Activated naive CD8-positive, alpha-beta T cell (primary cell): ENCODE results near the gene TBC1D16.

Experiments
- H3K27ac Mint-ChIP-seq: one replicate; pipeline ENCODE4 v1.8.0; 2021; ENCODE audit warnings: mixed read lengths
- H3K27me3 Mint-ChIP-seq: one replicate; pipeline ENCODE4 v1.8.0; 2021; ENCODE audit warnings: mixed read lengths
- H3K36me3 Mint-ChIP-seq: one replicate; pipeline ENCODE4 v1.8.0; 2021; ENCODE audit warnings: mixed read lengths
- H3K4me1 Mint-ChIP-seq: one replicate; pipeline ENCODE4 v1.8.0; 2021; ENCODE audit warnings: low read depth, mixed read lengths
- H3K4me3 Mint-ChIP-seq: one replicate; pipeline ENCODE4 v1.8.0; 2021; ENCODE audit warnings: mild to moderate bottlenecking, mixed read lengths
- H3K9me3 Mint-ChIP-seq: one replicate; pipeline ENCODE4 v1.8.0; 2021; ENCODE audit warnings: low read depth, mixed read lengths

Gene TBC1D16

DNA sequence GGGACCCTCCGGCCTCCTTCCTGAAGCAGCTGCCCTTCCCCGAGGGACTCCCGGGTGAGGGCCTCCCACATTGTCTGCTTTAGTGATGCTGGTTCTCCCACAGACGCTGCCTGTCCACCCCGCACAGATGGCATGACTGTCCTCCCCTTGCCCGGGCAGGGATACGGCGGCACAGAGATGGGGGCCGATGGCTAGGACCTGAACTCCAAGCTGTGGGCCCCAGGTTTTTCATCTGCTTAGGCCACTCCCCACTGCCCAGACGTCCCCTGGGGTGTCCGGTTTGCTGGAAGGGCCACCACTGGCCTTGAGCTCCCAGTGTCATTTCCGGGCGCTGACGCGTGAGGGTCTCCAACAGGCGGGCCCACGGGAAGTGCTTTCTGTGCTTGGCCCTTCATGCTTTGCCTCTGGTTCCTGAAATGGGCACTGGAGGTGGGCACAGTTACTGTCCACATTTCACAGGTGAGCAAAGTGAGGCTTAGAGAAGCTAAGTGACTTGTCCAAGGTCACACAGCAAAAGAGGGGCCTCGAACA is 109.0 kb downstream of the TBC1D16 start:
- H3K36me3 Mint-ChIP-seq: no peaks in the 10 kb centered on the region
- H3K9me3 Mint-ChIP-seq: no peaks in the 10 kb centered on the region
- no peak overlapping the region for H3K4me3 Mint-ChIP-seq
- H3K4me1 Mint-ChIP-seq: peaks cover 8% of the 10 kb centered on the region
- no peak overlapping the region for H3K27ac Mint-ChIP-seq
- peaks cover 11% of the 10 kb centered on the region for H3K27me3 Mint-ChIP-seq

DNA sequence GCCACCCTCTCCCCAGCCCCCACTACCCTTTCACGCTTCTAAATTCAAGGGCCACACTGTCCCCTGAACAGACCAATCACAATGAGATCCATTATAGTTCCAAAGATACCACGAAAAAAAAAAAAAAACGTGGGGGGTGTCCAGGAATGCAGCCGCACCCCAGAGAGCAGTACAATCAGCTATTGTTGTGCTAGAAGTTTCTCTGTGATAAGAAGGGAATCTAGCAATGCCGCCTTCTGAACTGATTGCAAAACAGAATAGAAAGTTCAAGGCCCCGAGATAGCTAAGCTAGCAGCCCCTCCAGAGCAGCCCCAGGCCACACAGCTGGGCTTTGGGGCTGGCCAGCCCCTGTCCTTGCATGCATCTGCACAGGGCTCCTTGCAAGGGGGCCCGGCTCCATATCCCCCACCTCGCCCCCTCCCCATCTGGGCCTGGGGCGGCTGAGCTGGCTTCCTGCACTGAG is 109.5 kb downstream of the TBC1D16 start:
- H3K4me1 Mint-ChIP-seq: peaks cover 8% of the 10 kb centered on the region
- no peak overlapping the region for H3K27ac Mint-ChIP-seq
- H3K27me3 Mint-ChIP-seq: peaks cover 11% of the 10 kb centered on the region
- H3K4me3 Mint-ChIP-seq: no peak overlapping the region
- H3K9me3 Mint-ChIP-seq: no peaks in the 10 kb centered on the region
- no peaks in the 10 kb centered on the region for H3K36me3 Mint-ChIP-seq

DNA sequence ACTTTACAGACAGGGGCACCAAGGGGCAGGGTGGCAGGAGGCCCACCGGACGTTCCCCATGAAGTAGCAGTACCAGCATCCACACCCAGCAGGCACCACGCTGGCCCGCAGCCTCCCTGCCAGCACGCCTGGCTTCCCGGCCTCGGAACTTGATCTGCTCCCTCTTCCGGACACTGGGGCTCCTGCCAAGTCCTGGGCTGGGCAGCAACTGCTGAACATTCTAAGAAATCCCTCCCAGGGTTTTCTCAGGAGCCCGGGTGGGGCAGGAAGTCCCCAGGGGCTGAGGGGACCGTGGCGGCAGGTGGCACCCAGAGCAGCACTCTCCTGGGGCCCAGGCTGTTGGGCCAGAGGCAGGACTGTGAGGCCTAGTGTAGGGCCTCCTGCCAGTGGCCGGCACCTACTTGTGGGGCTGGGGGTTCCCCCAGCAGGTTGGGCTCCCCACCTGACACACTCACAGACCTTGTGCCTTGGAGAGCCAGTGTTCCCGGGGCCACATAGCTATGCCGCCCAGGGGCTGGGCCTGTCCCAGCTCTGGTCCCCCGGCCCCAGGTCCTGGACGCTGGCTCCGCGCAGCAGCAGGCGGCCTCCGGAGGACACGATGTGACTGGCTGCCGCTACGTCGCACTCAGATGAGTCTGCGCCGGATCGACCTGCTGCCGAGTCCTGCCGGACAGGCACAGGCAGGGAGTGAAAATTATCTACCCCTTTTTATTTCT is 110.3 kb downstream of the TBC1D16 start:
- no peak overlapping the region for H3K4me3 Mint-ChIP-seq
- H3K27ac Mint-ChIP-seq: no peak overlapping the region
- peaks cover 9% of the 10 kb centered on the region for H3K27me3 Mint-ChIP-seq
- H3K4me1 Mint-ChIP-seq: peaks cover 8% of the 10 kb centered on the region
- H3K9me3 Mint-ChIP-seq: no peaks in the 10 kb centered on the region
- H3K36me3 Mint-ChIP-seq: no peaks in the 10 kb centered on the region

DNA sequence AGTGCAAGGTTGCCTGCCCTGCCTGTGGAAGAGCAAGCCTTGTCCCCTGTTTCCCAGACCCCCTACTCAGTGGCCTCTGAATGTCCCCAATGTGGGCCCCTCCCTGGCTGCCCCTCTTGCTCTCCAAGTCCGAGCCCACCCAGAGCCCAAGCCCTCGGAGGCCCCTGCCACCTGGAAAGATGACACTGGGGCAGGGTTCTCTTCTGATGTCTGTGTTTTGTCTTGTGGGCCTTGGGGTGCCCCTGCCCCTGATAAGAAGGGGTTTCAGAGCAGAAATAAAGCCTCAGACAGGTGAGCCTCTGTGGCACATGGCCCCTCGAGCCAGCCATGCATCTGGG is 111.1 kb downstream of the TBC1D16 start:
- H3K4me3 Mint-ChIP-seq: no peak overlapping the region
- no peaks in the 10 kb centered on the region for H3K36me3 Mint-ChIP-seq
- H3K27me3 Mint-ChIP-seq: peaks cover 9% of the 10 kb centered on the region
- H3K27ac Mint-ChIP-seq: no peak overlapping the region
- no peaks in the 10 kb centered on the region for H3K9me3 Mint-ChIP-seq
- H3K4me1 Mint-ChIP-seq: peaks cover 8% of the 10 kb centered on the region

DNA sequence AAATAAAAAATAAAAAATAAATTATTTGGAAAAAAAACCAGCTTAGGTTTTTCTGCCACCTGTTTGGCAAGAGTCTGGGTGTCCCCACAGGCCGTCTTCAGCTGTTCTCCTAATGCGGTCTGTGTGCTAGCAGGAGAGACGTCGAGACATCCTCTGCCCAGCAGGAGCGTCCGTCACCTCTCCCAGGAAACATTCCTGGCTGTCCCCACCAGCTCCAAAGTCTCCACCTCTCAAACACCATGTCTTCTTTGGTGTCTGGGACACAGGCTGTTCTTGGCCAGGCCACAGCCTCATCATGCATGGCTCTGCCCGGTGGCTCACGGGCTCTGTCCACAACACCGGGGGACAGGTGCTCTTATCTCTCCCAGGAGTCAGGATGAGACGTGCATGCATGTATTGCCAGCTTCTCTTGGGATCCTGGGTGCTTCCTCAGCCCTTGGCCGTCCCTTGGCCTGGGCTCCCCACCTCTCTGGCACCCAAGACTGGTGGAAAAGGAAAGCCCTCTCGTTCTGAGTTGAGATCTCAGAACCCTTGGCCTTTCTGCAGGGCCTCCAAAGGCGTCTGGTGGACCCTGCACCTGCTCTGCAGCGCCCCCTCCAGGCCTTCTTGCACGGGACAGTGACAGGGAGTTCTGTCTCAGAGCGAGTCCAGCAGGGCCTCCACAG is 111.6 kb downstream of the TBC1D16 start:
- peaks cover 8% of the 10 kb centered on the region for H3K4me1 Mint-ChIP-seq
- H3K27me3 Mint-ChIP-seq: peaks cover 9% of the 10 kb centered on the region
- H3K27ac Mint-ChIP-seq: no peak overlapping the region
- H3K36me3 Mint-ChIP-seq: no peaks in the 10 kb centered on the region
- no peaks in the 10 kb centered on the region for H3K9me3 Mint-ChIP-seq
- no peak overlapping the region for H3K4me3 Mint-ChIP-seq

DNA sequence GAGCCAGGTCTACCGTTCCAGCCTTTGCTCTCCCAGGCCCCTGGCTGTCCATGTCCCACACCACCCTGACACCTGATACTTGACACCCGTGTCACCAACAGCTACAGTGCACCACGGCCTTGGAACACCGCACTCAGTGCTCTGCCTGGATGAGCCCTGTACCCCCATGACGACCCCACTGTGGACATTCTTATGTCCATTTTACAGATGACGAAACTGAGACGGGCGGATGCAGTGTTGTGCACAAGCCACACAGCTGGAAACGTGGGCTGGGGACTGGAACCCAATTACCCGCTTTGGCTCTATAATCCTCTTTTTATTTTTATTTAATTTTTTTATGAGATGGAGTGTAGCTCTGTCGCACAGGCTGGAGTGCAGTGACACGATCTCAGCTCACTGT is 112.9 kb downstream of the TBC1D16 start:
- H3K27me3 Mint-ChIP-seq: peaks cover 1% of the 10 kb centered on the region
- H3K4me1 Mint-ChIP-seq: peaks cover 2% of the 10 kb centered on the region
- no peaks in the 10 kb centered on the region for H3K9me3 Mint-ChIP-seq
- no peak overlapping the region for H3K4me3 Mint-ChIP-seq
- H3K27ac Mint-ChIP-seq: no peak overlapping the region
- H3K36me3 Mint-ChIP-seq: no peaks in the 10 kb centered on the region

DNA sequence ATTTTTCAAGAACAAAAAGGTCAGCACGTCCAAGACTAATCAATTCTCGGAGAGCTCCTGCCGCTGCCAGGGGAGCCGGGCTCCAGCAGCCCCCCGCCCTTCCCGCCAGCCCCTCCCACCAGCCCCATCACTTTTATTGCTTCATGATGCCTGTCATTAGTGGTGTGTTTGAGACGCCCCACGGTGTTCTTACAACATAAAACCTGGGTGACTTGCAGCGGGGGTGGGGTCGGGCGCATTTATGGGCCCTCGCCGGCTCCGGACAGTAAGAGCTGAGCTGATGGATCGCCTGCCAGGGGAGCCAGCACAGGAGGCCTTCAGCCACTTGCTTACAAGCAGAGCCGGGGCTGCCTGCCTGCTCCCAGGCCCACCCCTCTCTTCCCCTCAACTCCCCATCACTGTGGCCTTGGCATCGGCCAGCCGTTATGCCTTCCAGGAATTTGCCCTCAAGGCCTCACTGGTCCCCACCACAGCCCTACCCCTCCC is 113.5 kb downstream of the TBC1D16 start:
- Mint-ChIP-seq H3K27me3 (no peaks in the 10 kb centered on the region), H3K27ac (no peak overlapping the region), H3K36me3 (no peaks in the 10 kb centered on the region), H3K4me3 (no peak overlapping the region), H3K9me3 (no peaks in the 10 kb centered on the region), H3K4me1 (no peaks in the 10 kb centered on the region)

DNA sequence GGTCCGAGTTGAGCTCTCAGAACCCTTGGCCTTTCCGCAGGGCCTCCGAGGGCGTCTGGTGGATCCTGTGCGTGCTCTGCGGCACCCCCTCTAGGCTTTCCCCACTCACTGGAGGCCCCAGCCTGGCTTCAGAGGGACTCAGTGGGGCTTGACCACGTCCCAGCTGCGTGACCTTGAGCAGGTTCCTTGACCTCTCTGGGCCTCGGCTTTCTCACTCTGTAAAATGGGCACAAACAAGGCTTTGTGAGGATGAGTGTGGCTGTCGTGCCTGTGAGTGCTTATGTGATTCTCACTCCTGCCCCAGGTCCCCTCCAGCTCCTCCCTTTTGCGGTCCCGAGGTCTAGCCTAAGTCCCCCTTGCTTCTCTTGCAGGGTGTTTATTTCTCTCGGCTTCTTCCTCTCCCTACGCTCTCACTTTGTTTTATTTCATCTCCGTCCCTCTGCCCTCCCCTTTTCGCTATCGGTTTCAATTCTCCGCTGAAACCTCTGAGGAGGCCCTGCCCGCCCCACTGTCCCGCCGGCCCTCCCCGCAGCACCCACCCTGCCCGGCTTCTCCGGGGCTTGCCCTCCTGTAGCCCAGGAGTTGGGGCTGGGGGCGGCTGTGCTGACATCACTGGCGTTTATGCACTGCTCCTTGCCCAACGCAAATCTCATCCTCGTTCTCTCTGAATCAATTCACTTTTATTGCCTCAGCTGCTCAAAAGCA is 114.1 kb downstream of the TBC1D16 start:
- Mint-ChIP-seq H3K36me3 (no peaks in the 10 kb centered on the region), H3K4me1 (no peaks in the 10 kb centered on the region), H3K27ac (no peak overlapping the region), H3K4me3 (no peak overlapping the region), H3K9me3 (no peaks in the 10 kb centered on the region), H3K27me3 (no peaks in the 10 kb centered on the region)

DNA sequence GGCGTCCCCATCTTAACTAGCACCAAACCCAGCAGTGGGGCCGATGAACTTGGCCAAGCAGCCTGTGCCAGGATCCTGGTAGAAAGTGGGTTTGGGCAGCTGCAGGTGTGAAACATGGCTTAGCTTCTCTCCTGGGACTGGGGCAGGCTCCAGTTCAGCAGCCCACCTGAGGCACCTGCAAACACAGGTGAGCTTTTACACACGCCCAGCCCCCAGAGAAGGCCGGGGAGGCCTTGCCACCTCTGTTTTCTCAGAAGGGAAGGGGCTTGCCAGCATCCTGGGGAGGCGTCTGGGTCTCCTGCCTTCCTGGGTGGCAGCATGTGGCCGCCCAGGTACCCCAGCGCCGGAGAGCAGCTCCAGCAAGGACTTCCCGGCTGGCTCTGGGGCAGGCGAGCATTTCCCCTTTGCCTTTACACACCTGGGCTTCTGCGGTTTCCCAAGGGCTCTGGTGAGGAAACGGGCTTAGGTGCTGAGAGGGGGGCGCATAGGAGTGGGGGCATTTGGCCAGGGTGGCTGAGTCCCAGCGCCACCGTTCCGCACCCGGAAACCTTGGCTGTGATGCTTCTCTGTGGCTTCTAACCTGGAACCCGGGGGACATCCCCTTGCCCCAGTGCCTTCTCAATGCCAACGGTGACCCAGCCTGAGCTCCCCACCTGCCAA is 114.8 kb downstream of the TBC1D16 start:
- H3K4me1 Mint-ChIP-seq: no peaks in the 10 kb centered on the region
- peaks cover 3% of the 10 kb centered on the region for H3K27me3 Mint-ChIP-seq
- H3K9me3 Mint-ChIP-seq: no peaks in the 10 kb centered on the region
- H3K4me3 Mint-ChIP-seq: no peak overlapping the region
- H3K36me3 Mint-ChIP-seq: no peaks in the 10 kb centered on the region
- H3K27ac Mint-ChIP-seq: no peak overlapping the region

DNA sequence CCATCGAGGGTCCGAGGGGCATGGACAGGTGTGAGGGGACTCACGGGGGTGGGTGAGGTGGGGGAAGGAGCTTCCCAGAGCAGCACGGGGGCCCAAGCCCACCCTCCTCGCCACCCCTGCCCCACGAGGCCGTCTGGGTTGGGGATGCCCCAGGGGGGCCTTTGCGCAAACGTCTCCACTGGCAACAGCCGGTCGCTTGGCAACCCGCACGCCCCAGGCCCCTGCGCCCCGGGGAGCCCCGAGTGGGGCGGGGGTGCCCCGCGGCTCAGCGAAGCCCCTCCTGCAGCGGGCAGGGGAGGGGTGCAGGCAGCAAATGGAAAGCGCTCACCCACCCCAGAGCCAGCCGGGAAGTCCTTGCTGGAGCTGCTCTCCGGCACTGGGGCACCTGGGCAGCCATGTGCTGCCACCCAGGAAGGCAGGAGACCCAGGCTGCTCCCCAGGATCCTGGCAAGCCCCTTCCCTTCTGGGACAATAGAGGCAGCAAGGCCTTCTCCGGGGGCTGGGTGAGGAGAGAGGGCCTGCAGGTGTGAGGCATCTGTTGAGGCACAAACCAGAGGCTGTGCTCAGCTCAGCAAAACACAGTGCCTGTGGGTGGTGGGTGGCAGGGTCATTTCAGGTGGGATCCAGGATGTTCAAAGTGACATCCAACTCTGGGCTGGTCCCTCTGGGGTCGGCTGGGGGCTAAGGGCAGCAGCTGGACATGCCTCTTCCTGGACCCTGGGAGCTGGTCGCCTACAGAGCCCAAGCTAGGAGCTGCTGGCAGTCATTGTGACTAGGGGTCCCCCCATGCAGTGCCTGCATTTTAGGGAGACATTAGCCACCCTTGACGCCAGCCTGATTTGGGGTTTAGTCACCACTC is 115.6 kb downstream of the TBC1D16 start:
- Mint-ChIP-seq H3K9me3 (no peaks in the 10 kb centered on the region), H3K27me3 (peaks cover 3% of the 10 kb centered on the region), H3K36me3 (no peaks in the 10 kb centered on the region), H3K27ac (no peak overlapping the region), H3K4me1 (no peaks in the 10 kb centered on the region), H3K4me3 (no peak overlapping the region)

DNA sequence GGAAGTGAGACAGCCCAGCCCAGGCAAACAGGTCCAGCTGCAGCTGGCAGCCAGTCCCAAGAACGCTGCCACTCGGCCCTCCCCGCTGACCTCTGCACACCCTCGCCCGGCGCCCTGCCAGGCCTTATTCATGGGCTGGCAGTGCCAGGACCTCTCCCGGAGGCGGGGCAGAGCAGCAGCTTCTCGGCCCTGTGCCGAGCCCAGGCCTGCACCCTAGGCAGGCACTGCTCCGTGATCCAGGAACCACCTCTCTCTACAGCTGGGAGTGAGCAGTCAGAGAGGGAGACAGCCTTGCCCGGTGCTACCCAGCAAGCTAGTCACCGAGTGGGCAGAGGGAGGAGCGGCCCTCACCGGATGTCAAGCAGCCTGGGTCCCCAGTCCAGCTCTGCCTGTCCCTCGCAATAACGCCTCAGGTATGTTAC is 116.5 kb downstream of the TBC1D16 start:
- Mint-ChIP-seq H3K27ac (no peak overlapping the region), H3K4me1 (no peaks in the 10 kb centered on the region), H3K9me3 (no peaks in the 10 kb centered on the region), H3K4me3 (no peak overlapping the region), H3K27me3 (peaks cover 3% of the 10 kb centered on the region), H3K36me3 (no peaks in the 10 kb centered on the region)

DNA sequence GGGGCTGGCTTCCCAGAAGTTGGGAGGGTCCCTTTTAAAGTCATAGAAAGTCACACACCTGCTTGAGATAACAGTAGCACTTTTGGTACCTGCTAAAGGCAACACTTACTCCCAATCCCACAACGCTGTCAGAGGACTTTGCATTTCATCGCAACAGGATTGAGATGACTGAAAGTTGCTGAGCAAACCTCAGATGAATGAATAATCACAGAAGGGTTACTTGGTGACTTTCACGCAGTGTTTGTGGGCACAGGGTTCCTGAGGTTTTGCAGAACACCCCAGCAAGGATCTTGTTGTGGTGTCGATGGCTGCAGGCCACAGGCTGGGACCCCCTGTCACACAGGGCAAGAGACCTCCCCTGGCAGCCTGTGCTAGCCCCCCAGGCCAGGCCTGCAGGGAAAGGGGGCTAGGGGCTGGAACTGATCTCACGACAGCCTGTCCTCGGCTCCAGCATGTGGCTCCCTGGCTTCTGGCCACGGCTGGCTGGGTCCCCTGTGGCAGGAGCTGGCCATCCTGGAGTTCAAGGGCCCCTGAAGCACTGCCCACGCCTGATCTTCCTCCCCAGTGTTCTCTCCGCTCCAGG is 117.0 kb downstream of the TBC1D16 start:
- Mint-ChIP-seq H3K9me3 (no peaks in the 10 kb centered on the region), H3K4me1 (no peaks in the 10 kb centered on the region), H3K27ac (no peak overlapping the region), H3K27me3 (peaks cover 3% of the 10 kb centered on the region), H3K4me3 (no peak overlapping the region), H3K36me3 (no peaks in the 10 kb centered on the region)

DNA sequence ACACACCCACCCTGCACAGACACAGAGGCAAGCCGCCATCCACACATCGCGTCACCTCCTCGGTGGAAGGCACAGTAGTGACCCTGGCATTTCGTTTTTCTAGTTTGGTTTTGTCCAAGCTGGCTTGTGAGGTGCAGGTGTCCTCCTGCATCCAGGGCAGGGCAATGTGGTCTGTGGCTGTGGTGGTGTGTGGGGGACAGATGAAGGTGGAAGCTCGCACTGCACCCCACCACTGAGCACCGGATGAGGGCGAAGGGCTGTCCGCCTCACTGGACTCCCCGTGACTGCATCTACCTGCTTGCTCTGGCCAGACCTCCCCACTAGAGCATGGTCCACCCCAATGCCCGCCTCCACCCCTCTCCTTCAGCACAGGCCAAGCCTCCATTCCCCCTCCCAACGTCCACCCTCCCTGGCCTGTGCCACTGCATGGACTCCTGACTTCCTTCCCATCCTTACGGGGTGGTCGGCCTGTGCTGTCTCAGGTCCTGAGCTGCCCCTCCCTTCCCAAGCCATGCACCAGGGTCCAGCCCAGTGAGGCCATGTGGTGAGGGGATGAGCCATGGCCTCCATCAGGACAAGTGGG is 117.7 kb downstream of the TBC1D16 start:
- Mint-ChIP-seq H3K9me3 (no peaks in the 10 kb centered on the region), H3K36me3 (no peaks in the 10 kb centered on the region), H3K4me1 (no peaks in the 10 kb centered on the region), H3K27ac (no peak overlapping the region), H3K4me3 (no peak overlapping the region), H3K27me3 (peaks cover 3% of the 10 kb centered on the region)
